ENCODE measurements around the gene IL16. TPM values are rescaled to one million over a fixed set of nuclear protein-coding genes. Genes with fewer than 3 reads are reported as not detected.

IL16 gene
- polyA plus RNA-seq, 4 donors: 4.8 to 5.9 (median 5.5) TPM

DNA sequence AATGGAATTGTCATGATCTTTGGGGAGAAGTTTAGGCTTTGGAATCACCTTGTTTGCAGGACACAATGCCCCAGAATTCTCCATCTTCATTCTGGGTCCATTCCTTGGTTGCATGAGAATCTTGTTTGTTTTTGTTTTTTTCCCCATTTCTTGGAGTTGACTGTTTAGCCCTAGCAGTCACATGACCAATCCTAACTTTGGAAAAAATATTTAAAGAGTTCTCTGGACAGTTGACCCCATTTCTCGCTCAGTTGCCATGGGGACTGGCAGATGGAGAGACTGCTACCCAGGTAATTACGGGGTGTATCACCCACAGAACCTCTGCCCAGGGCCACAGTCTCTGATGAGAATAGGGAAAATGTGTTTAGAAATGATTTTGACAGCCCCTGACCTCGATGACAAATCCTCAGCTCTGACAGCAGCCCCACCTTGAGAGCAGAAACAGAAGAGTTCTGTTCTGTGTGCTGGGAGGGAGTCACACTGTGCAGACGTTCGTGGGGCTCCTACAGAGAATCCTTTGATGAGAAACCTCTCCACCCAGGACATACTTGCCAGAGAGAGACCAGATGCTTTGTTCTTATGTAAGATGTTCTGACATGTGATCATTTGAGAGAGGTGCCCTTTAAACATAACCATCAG lies 57.7 kb downstream of the IL16 start:
- DNase-seq (ENCODE audit: low read depth in 4 of 4, low spot score in 2 of 4): no peak

DNA sequence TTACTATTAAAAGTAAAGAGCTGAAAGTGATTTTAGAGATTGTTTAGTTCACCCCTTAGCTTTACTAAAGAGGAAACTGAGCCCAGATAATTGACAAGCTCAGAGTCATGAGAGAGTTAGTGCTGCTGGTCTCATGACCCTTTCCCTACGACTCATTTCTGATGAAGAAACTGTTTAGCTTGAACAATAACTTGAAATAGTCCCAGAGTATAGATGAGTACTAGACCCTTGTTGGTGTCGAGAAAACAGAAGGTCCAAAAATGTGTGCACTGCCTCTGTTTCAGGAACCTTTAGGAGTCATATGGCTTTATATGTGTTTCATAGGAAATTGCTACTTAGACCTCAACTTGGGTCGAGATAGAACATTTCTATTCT lies 58.2 kb downstream of the IL16 start:
- DNase-seq (ENCODE audit: low read depth in 4 of 4, low spot score in 2 of 4): no peak

DNA sequence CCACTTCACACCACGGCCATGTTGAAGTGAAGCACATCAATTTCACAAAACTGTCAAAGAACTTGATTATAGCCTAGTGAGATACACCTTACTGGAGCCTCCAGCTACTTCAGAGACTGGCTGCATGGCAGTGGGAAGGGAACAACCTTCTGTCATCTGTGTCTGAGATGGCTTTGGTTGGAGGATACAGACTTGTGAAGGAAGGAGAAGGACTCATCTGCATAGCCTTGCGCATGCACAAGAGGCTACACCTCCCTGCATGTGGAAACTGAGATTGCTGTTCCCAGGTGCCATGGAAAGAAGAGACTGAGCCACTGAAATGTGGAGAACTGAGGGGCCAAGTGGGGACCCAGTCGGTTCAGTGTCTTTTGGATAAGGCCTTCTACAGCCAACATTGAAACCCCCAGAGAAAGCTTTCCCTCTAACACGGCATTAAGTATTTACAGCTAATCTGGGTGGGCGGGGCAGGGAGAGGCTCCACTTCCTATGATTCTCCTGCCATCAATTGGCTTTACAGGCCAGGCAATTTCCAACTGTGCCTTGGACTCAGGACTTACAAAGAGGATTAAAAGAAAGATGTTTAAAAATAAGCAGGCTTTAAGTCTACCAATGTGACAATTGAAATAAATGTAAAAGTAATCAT lies 58.8 kb downstream of the IL16 start:
- no peak for DNase-seq (ENCODE audit: low read depth in 4 of 4, low spot score in 2 of 4)

DNA sequence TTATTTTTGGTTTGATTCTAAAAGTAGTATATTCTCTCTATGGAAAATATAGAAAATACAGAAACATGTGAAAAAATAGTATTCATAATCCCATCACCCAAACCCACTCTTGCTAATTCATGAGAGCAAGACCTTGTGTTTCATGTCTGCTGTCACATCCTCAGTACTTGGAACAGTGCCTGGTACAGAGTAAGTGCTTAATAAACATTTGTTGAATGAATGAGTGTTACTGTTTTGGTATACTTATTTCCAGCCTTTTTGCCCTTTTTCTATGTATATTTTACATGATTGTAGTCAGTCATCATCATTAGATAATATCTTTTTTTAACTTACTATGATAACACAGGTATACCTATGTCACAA lies 59.3 kb downstream of the IL16 start:
- no peak for DNase-seq (ENCODE audit: low read depth in 4 of 4, low spot score in 2 of 4)

DNA sequence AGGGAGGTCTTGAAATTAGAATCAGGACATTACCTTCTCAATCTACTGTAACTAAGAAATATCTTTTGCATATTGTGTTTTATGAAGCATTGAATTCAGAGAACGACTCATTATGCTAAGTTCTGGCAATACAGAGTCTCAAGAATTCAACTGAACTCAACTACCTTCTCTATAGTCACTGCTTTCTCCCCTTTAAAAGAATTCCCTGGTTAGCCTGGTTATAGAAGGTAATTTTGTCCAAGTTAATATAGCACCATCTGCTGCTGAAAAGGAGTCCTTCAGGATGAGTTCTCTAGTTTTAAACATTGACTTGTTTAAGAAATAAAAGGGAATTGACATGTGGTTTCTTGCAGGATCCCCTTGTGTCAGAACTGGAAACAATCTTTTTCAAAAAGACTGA lies 60.2 kb downstream of the IL16 start:
- no peak for DNase-seq (ENCODE audit: low read depth in 4 of 4, low spot score in 2 of 4)

DNA sequence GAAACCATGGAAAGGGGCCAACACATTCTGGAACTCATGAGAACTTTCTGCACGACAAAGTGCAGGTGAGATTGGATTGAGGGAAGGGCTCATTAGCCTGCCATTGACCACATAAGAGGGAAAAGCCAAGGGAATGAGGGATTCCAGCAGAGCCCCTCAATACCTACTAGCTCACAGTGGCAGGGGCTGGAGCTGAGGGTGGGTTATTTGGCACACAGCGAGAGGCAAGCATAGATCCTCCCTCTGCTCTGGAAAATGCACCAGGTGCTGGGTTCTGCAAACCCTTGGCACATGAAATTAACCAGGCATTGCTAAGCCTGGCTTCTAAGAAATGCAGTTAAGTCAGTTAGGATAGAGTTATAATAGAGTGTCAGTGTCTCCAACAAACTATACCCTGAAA lies 60.8 kb downstream of the IL16 start:
- DNase-seq (ENCODE audit: low read depth in 4 of 4, low spot score in 2 of 4): no peak

DNA sequence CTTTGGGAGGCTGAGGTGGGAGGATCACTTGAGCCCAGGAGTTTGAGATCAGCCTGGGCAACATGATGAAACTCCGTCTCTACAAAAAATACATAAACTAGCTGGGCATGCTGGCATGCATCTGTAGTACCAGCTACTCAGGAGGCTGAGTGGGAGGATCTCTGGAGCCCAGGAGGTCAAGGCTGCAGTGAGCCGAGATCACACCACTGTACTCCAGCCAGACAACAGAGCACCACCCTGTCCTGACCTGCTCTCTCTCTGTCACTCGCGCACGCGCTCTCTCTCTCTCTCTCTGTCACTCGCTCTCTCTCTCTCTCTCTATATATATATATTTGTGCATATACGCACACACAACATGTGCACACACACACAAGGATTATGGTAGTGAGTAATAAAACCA lies 61.8 kb downstream of the IL16 start:
- no peak for DNase-seq (ENCODE audit: low read depth in 4 of 4, low spot score in 2 of 4)

DNA sequence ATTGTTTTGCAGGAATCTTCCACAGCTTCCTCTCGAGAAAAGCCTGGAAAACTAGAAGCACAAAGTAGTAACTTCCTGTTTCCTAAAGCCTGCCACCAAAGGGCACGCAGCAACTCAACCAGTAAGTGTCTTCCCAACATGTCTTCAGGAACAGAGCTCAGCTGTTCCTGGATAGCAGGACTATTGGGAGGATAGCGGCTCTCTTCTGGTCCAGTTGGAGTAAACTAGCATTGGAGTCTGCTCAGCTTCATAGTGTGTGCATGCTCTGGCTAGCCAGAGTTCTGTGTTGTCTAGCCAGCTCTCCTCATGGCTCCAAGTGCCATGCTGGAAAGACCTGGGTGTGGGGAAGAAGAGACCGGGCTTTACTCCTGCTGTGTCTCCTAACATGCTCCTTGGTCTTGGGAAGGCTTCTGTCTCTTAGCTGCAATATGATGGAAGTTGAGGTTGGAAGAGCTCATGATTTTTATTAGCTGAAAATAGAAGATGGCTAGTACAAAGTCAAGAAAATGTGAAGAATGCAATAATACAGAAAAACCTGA lies 63.1 kb downstream of the IL16 start:
- no peak for DNase-seq (ENCODE audit: low read depth in 4 of 4, low spot score in 2 of 4)

DNA sequence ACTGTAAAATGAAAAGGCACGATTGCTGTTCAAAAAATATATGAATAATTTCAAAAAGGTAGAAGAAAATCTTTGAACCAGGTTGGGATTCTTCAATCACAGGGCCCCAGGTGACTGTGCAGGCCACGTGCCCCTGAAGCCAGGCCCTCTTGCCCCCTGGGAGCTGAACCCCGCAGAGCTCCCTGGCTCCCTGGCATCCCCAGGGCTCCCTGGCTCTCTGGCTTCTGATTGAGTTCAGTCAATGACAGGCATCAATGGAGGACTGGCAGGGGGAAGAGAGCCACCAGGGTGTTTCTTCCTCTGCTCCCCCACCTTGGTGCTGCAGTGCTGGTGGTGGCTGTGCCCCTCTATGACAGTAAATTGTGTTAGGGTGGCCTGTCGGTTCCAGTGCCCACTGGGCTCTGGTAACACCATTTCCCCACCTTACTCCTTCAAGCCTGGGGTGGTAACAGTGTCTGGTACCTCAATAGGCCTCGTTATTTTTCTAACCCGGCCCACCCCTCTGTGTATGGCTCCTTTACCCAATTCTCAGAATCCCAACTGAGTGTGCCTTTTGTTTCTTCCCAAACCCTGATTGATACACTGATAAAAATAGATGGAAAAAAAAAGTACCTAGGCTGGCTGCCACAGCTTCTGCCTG lies 64.6 kb downstream of the IL16 start:
- DNase-seq (ENCODE audit: low read depth in 4 of 4, low spot score in 2 of 4): no peak

DNA sequence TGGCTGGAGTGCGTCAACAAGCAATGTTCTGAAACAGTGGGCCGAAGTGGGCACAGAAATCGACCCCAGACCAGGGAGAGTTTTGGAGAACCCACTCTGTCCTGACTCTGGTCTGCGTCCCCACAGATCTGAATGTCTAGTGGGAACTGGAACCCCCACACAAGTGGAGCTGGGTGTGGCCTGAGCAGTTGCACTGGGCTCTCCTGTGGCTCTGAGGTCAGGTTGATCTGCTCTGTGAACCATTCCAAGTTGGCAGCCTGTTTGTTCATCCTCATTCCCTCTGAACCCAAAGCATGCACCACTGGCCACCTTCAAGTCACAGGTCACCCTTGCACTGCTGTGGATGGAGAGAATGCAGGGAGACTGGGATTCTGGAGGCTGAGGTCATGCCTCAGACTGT lies 66.8 kb downstream of the IL16 start:
- no peak for DNase-seq (ENCODE audit: low read depth in 4 of 4, low spot score in 2 of 4)

DNA sequence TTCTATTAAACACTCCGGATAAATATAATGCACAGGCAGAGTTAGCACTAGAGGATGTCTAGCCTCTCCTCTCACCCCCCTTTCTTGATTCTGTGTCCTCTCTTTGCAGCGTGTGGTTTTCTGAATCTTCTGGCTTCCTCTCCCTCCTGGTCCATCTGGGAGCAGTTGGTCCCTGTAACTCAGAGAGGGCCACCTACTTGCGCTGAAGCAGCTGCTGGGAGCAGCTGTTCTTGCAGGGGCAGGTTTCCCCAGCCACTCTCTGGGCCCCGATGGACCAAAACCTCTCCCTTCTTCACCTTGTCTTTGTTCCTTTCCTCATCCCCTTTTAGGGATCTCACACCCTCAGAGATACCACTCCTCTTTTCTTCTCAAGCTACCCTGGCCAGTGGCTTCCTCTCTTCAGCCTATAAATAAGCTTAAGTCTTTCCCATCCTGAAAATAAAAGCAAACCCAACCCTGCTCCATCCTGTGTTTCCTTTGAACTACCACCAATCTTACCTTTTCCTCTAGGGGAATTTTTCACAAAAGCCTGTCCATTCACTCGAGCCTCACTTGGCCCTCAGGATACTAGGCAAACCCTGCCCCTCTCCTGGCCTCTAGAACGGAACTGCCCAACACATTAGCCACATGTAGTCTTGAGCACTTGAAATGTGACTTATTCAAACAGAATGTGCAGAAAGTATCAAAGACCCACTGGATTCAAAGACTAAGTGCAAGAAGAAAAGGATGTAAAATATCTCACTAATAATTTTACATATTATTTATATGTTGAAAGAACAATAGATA lies 67.6 kb downstream of the IL16 start:
- DNase-seq (ENCODE audit: low read depth in 4 of 4, low spot score in 2 of 4): no peak

DNA sequence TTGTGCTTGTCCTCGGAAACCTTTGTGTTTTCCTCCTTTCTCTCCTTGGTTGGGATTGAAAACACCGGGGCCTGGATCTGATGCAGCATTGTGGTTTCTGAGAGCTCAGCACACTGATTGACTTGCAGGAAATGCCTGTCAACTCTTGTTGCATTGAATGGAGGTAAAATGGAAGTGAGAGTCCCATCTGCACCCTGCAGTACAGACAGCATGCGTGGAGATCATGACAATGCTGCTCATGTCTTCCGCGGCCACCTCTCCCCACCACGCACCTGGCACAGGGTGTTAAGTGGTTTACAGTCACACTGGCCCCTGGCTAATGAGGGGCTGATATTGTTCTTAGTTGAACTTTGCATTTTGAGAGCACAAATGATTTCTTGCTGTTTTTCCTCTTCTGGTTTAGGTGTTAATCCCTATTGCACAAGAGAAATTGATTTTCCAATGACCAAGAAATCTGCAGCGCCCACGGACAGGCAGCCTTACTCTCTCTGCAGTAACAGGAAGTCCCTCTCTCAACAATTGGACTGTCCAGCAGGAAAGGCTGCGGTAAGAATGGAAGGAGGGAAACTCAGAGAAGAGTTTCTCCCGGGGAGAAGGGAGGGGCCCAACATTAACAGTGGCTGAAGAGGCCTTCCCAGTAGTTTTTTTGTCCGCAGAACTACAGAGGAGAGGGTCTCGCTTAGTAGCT lies 68.7 kb downstream of the IL16 start:
- DNase-seq (ENCODE audit: low read depth in 4 of 4, low spot score in 2 of 4): peak in 1 of 4 donors; percentile 36

DNA sequence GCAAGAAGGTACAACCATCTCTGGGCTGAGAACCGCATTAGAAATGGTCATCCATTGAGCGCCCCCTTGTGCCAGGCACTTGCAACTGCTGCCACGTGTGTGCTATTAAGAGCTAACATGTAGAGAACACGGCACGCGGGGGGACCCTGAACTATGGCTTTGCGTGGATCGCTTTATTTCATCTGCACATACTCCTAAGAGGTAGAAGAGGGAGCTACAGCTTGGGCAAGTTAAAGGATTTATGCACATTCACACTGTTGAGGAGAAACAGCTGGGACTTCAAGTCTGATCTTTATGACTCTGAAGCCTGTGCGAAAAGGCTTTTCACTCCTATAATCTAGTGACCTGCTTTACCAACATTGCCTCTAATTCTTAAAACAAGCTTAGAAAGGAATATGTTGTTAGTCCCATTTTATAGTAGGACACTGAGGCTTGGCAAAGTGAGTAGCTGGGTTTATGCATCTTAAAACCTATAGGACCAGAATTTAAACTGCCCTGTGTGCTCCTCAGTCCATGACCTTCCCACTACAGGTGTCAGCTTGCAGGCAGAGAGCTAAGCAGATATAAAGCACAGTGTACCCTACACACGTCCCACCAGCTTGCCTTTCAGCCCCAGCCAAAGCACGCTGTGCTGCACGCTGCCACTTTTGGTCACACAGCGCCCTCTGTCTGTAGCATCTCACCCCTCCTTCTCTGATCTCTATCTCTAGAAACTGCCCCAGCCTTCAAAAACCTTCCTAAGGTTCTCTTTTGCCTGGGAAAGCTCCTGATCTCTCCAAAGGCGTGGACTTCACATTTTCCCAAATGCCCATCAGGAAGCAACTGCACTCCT lies 69.5 kb downstream of the IL16 start:
- DNase-seq (ENCODE audit: low read depth in 4 of 4, low spot score in 2 of 4): peak; percentile 55 to 67 (median 60)

DNA sequence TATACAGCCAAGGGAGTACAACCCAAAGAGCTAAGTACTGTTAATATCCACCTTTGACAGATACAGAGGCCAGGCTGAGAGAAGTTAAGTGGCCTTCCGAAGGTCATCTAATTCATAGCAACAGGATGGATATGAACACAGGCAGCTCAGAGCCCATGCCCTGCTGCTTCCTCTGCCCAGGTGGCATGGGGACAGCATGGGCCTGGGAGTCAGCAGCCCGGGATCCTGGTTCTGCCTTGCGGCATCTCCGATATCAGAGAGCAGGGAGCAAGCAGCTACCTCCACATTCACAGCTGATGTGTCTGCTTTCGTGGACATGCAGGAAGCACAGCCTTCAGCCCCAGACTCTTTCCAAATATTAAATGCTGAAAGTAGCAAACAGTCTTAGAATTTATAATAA lies 71.7 kb downstream of the IL16 start:
- no peak for DNase-seq (ENCODE audit: low read depth in 4 of 4, low spot score in 2 of 4)

DNA sequence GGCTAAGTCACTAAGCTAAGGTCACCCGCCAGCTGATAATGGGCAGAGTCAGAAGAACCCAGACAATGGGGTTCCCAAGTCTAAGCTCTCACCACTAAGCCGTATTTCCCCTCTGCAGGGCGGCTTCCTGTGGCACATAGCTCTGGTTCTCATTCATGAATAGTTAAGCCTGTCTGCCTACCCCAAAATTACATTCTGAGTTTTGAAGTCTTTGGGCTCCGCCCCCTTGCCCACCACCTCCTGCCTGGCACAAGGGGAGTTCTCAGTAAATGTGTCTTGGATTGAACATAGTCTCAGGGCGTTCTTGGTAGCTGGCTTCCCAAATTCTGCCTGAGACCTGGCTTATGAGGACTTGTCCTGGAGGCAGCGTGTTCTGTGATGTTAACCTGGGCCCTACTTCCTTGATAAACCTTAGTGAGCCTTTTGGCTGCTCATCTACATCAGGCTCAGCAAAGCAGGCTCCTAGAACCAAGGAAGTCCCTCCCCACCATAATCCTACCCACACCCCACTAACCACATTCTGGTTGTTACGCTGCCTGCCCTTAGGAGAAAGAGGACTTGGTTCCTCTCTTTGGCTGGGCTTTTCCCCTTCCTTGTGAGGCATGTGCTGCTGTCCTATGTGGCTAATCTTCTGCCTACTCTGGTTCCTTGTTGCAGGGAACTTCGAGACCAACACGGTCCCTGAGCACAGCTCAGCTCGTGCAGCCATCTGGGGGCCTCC lies 72.4 kb downstream of the IL16 start:
- DNase-seq (ENCODE audit: low read depth in 4 of 4, low spot score in 2 of 4): no peak

DNA sequence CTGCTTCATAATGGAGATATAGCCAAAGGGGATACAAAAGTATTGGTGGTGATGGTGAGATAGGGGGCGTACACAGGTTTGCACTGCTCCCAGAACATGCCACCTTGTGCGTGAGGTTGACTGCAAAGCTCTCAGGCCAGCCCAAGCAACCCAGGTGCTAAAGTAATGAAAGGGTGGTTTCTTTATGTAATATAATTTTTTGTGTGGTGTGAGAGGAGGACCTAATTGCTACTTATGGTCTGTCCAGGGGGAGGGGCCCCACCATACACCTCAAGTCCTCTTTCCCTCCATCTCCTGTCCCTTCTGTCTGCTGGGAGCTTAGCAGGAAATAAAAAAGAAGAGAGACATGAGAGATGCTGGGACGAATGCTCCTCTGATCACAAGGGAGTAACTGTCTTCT lies 73.5 kb downstream of the IL16 start:
- no peak for DNase-seq (ENCODE audit: low read depth in 4 of 4, low spot score in 2 of 4)

DNA sequence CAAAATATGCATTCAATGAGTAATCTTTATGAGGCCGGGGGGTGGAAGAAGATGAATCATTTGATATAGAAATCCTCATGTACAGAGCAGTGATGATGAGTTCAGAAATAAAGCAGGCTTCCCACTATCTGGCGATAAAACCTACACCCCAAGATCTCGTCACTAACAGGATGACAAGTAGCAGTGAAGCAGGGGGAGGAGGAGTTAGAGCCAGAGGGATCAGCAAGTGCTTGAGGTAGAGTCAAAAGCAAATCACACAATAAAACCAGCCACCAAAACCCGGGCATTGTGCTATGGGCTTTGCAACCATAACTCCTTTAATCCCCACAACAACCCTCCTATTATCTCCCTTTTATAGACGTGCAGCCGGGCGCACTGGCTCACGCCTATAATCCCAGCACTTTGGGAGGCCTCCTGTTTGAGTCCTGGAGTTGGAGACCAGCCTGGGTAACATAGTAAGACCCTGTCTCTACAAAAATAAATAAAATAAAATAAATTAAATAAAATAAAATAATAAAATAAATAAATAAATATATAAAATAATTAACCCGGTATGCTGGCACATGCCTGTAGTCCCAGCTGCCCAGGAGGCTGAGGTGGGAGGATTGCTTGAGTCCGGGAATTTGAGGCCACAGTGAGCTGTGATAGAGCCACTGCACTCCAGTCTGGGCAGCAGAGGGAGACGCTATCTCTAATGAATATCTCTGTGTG lies 74.3 kb downstream of the IL16 start:
- no peak for DNase-seq (ENCODE audit: low read depth in 4 of 4, low spot score in 2 of 4)

DNA sequence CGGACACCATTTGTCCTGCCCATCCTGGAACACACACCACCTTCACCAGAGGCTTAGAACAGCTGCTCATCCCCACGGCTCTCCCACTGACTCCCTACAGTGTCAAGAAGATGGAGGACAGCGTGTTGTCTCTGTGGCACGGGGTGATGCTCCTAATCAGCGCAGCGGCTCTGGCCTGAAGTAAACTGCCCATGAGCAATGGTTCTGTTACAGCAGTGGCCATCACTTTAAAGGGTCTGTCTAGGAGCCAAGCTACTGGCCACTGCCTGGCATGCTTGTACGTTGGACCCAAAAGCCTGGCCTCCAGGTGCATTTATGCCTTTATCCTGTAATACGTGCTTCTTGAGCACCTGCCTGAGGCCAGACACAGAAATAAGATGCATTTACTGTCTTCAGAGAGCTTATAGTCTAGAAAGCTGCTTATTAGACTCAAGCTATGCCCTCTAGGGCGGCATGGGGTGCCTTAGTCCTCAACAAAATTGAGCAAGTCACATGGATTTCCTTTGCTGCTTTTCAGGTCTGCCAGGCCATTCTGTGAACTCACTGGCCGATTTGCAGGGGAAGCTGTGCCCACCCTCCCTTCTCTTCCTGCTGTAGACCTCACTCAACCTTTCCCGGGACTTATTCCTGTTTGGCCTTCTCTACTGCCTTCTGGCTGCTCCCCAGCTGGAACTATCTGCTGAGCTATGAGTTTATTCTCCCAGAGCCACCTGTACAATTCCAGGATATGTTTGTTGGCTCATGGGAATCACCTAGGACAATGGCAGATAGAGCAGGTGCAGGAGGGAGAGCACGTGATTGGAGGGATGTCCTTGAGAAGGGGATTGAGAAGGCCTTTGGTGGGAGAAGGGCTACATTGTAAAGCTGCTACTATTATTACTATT lies 75.3 kb downstream of the IL16 start:
- no peak for DNase-seq (ENCODE audit: low read depth in 4 of 4, low spot score in 2 of 4)
